Measurements from ENCODE around the gene NPTN. TPM values are rescaled to one million over a fixed set of nuclear protein-coding genes. Genes with fewer than 3 reads are reported as not detected.

The NPTN gene
- total and polyA plus RNA-seq, 2 experiments from 2014 or later: 56.3 to 113 TPM

Other genes with a start within 250 kb of the NPTN start
- gene REC114, start 190.2 kb downstream of the NPTN start, total RNA-seq (2014; rRNA removed; shearing (Covaris generic)): not detected in 2 replicates
- not detected in 2 replicates for gene REC114, start 190.2 kb downstream of the NPTN start, polyA plus RNA-seq (2016; fragmentation: Nextera tagmentation; extraction: Ambion mirVana)
- 131 and 158 TPM in 2 replicates for gene CD276, start 51.0 kb upstream of the NPTN start, total RNA-seq (2014; rRNA removed; shearing (Covaris generic))
- 58.3 and 60.9 TPM in 2 replicates for gene CD276, start 51.0 kb upstream of the NPTN start, polyA plus RNA-seq (2016; fragmentation: Nextera tagmentation; extraction: Ambion mirVana)
- gene INSYN1, start 120.0 kb upstream of the NPTN start, total RNA-seq (2014; rRNA removed; shearing (Covaris generic)): 4.5 and 14.2 TPM in 2 replicates
- 0.10 and 0.18 TPM in 2 replicates for gene INSYN1, start 120.0 kb upstream of the NPTN start, polyA plus RNA-seq (2016; fragmentation: Nextera tagmentation; extraction: Ambion mirVana)
- gene TBC1D21, start 240.2 kb upstream of the NPTN start, total RNA-seq (2014; rRNA removed; shearing (Covaris generic)): not detected in 2 replicates
- not detected in 2 replicates for gene TBC1D21, start 240.2 kb upstream of the NPTN start, polyA plus RNA-seq (2016; fragmentation: Nextera tagmentation; extraction: Ambion mirVana)

Measured in GM23338 (cell line).